GM20431 (cell line): ENCODE measurements around the gene KLHL40.

Experiments
- in situ Hi-C: fragments of 300-500 bp; cut with MseI, MboI; formaldehyde crosslinking; loops from one replicate; pipeline ENCODE4 v1.15.0; 2020; ENCODE audit warnings: low sequenced_read_pairs; ENCODE audit not compliant: unreplicated experiment

Gene KLHL40

DNA sequence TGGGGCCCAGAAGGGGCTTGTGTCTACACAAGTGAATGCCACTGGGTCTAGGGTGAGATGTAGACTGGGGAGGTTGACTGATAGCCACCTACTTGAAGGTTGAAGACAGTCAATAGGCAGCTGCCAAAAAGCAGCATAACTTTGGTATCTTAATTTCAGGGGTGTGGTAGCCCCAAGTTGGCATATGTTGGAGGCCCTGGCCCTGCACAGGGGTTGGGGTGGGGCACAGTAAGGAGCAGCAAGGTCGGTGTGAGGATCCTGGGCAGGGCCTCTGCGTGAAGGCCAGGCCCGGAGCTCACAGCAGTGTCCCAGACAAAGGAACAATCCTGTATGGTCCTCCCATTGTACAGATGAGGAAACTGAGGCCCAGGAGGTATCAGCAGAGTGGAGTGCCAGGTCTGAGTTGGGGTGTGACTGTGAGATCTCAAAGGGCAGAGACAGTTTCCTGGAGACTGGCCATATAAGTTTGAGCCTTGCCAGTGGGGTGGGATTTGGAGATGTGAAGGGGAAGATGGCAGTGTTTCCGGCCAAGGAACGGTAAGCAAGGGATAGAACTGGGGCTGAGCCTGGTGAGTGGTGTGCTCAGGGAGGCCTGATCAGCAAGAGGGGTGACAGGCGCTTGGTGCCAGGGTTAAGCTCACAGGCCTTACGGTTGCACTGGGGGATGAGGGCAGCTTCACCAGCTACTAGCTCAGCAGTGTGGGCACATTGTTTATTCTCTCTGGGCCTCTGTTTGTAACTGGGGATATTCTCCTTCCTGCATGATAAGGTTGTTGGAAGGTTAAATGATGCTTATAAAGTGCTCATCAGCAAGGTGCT is 1.7 kb downstream of the KLHL40 start:
- in situ Hi-C loops: no loop called here

DNA sequence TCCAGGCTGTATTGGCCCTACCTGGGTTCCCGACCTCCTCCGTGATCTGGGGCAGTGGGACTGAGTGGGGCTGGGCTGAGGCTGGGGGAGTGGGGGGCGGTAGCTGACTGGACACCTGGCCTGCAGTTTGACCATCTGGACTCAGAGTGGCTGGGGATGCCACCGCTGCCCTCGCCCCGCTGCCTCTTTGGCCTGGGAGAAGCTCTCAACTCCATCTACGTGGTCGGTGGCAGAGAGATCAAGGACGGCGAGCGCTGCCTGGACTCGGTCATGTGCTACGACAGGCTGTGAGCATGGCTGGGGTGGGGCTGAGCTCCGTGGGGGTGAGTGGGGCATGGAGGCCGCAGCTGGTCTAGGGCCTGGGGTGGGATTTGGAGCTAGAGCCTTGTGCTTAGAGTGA is 2.7 kb downstream of the KLHL40 start:
- in situ Hi-C loops: no loop called here

DNA sequence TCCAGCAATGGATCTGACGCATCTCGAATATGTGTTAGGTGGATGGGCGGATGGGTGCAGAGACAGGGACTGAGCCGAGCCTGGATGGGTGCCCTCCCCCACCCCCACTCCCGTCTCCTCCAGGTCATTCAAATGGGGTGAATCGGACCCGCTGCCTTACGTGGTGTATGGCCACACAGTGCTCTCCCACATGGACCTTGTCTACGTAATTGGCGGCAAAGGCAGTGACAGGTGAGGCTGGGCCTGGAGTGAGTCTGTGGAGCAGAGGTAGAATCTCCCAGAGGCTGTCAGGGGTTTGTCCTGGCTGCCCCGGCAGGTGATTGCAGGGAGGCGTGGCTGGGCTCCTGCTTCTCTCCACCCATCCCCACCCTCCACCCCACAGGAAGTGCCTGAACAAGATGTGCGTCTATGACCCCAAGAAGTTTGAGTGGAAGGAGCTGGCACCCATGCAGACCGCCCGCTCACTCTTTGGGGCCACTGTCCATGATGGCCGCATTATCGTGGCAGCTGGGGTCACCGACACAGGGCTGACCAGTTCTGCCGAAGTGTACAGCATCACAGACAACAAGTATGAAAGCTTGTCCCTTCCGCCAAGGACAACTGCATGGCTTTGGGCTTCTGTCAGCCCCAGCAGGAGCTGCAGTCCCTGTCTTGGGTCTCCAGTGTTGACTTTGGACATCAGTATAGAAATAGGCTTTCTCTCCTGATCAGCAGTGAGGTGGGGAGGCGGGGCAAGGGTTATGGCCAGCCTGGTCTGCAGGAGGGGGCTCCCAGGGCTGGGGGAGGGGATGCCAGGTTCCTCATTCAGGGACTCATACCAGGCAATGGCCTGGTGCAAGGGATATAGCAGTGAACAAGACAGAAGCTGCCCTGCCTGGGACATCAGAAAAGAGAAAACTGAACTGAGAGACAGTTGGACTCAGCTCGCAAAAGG is 3.4 kb downstream of the KLHL40 start:
- in situ Hi-C loops: no loop called here

DNA sequence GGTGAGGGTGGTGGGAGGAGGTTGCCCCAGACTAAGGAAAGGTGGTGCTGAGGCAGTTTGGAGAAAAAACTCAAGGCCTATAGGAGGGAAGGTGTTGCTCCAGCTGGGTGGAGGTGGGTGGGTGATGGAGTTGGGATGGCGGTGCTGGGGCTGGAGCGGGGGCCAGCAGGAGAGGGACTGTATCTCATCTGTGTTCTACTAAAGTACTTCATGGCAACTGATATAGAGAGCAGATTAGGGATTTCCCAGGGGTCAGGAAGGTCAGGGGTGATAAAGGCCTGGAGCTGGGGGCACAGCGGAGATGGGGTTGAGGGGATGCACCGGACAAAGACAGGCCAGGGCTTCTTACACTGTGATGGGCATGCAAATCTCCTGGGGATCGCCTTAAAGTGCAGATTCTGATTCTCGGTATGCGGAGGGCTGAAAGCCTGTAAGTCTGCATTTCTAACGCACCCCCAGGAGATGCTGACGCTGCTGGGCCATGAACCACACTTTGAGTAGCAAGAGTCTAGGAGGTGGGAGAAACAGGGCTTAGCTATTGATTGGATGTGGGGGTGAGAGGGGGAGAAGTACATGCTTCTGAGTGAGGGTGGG is 4.2 kb downstream of the KLHL40 start:
- in situ Hi-C loops: no loop called here

DNA sequence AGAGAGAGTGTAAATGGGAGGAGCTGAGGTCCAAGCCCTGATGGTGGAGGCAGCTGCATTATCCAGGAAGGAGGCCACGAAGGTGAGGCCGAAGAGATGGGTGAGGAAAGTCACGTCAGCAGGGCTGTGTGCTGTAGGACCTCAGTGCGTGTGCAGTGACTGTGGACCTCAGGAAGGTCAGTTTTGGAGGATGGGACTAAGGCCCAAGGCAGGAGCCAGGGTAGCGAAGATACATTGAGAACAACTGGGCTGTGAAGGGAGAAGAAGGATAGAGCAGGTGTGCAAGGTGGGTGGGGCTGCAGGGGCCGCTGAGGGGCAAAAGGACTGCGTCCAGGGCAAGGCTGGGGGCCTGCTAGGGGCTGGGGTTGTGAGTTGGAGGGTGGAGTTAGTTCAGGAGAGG is 4.9 kb downstream of the KLHL40 start:
- in situ Hi-C loops: no loop called here

DNA sequence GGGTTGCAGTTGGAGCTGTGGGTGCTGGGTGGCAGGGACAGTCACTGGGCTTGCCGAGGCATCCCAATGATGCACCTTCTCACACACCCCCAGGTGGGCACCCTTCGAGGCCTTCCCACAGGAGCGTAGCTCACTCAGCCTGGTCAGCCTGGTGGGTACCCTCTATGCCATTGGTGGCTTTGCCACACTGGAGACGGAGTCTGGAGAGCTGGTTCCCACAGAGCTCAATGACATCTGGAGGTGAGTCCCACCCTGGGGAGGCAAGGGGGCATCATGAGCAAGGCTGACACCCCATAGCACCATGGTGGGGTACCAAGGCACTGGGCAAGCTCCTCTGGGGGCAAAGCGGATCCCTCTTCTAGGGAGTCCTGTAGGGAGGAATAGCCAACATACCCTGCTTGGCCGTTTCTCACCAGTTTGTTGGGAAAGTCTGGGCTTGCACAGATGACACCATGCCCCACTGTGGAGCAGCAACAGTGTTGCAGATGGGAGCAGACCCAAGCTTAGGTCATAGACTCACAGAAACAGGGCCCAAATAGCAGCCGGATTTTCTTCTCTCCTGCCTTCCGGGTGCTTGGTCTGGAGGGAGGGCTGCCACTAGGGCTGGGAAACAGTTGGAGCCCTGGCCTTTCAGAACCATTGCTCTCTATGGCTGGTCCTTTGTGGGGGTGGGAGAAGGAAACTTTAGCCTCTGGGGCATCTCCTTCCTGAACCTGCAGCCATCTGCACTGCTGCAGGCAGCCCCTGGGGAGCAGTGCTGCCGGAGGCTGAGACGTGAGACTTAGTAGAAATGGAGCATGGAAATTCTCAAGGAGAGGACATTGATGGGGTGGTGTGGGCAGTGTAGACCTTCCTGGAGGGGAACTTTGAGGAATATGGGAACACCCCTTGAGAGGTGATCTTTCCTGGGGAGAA is 5.7 kb downstream of the KLHL40 start:
- in situ Hi-C loops: no loop called here

DNA sequence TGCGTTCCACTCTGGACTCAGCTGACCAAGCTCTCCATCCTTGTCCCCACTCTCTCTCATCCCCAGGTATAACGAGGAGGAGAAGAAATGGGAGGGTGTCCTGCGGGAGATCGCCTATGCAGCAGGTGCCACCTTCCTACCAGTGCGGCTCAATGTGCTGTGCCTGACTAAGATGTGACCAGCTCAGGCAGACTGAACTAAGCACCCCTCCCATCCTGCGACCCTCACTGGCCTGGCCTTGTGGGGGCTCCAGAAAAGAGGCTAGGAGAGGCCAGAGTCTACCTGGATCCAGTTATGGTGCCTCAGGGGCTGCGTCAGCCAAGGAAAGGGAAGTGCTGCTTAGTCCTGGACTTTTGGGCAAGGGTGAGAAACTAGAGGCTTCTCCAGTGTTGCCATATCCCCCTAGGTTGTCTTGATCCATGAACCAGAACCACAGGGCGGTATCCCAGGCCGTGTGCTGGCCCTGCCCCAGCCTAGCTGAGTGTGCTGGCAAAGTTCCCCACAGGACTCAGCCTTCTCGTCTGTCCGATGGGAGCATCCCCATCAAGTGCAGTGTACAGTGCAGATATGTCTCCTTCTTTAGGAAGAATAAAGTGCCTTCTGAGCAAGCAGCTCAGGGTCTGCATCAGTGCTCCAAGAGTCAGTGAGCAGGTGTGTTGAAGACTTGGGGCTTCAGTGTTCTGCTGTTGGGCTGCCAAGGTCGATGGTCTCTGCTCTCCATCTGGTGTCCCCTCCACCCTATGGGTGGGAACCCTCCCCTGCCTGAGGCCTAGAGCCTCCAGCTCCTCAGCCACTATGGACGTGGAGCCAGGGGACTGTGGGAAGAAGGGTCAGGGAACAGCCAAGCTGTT is 6.7 kb downstream of the KLHL40 start:
- in situ Hi-C loops: no loop called here

DNA sequence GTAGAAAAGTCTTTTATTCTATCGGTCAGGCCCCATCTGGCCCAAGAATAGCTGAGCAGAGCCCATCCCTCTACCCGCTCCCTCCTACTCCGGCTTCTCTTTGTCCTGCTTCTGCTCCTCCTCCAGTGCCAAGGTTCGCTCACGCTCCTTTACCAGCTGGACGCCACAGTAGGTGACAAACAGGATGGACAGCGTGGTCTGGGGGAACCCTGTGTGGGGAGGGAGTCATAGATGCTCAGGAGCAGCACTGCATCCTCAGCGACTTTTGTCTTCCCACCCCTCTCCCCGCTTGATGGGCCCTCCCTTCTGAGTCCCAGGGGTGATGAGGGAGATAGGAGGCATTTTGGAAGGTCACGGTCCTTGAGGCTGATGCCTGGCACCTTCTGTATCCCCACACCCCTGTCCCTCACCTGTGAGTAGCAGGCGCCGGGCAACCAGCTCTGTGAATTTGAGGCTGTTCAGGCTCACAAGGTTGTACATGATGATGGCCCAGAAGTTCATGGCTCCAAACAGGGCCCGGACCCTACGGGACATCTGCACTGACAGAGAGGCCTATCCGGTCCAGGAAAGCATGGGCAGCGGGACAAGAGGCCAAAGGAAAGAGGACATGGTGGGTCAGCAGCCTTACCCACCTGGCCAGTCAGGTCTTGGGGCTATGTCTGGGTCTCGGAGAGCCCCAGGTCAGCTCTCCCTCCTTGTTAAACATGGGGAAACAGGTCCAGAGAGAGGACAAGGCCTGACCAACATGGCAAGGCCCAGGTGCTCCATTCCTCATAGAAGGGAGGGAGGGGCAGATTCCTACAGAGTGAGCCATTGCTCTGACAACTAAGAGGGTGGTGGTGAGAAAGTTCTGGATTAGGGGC is 7.6 kb downstream of the KLHL40 start:
- in situ Hi-C loops: no loop called here

DNA sequence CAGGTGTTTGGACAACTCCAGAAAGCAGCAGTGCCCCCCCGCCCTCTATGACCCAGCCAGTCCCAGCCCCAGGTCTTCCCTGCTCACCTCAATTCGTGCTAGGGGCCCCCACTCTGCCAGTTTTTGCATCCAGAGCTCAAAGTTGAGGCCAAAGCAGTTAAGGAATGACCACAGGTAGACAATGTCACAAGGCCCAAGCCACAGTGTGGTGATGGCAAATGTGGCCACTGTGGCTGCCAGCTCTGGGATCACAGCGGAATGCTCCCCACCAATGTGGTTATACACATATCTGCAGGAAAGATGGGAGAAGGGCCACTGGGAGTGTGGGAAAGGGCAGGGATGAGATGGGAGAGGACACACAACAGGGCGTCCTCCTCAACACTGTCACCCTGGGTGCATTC is 8.2 kb downstream of the KLHL40 start:
- in situ Hi-C loops: no loop called here

DNA sequence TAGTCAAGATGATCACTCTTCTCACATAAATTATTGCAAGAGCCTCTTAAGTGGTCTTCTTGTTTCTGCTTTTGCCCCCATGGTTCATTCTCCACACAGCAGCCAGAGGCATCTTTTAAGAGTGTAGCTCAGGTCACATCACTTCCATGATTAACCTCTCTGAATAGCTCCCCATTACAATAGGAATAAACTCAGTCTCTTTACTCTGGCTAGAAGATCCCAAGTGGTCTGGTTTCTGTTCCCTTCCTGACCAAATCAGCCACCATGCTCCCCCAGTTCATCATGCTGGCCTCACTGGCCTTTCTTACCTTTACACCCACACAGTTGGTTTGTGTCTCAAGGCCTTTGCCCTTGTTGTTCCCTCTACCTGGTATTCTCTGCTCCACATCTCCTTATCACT is 9.0 kb downstream of the KLHL40 start:
- in situ Hi-C loops: no loop called here

DNA sequence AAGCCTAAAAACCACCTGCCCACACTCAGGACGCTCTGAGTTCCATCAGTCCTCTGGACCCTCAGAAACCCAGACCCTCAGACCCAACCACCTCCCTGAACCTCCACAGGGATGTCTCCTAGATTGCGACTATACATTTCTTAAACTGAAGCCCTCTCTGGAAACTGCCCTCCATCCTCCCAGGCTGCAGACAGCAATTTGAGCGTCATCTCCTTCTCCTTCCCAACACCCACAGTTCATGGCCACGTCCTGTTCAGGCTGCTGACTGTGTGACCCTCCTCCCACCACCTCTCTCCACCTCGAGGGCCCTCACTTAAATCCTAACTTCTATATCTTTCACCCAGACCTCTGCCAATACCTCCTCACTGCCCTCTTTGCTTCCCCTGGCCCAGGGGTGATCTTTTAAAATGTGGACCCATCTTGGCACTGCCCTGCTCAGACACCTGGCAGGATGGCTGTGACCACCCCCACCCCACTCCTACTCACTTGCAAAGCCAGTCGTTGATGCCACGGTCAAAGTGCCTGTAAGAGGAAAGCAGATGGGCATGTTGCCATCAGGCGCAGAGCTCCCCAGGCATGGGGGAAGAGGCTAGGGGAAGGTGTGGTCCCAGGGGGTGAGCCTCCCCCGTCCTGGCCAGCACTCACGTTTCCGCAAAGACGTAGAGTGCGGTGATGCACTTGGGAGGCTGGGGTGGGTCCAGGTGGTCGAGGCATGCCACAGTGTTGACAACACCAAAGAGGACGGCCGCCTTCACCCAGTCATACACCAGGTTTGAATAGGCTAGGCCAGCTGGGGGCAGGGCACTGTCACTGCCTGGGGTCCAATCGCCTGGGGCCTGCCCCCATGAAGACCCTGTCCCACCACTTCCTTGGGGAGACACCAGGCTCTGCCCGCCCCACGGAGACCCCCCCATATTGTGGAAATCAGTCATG is 11.3 kb downstream of the KLHL40 start:
- in situ Hi-C loops: no loop called here

DNA sequence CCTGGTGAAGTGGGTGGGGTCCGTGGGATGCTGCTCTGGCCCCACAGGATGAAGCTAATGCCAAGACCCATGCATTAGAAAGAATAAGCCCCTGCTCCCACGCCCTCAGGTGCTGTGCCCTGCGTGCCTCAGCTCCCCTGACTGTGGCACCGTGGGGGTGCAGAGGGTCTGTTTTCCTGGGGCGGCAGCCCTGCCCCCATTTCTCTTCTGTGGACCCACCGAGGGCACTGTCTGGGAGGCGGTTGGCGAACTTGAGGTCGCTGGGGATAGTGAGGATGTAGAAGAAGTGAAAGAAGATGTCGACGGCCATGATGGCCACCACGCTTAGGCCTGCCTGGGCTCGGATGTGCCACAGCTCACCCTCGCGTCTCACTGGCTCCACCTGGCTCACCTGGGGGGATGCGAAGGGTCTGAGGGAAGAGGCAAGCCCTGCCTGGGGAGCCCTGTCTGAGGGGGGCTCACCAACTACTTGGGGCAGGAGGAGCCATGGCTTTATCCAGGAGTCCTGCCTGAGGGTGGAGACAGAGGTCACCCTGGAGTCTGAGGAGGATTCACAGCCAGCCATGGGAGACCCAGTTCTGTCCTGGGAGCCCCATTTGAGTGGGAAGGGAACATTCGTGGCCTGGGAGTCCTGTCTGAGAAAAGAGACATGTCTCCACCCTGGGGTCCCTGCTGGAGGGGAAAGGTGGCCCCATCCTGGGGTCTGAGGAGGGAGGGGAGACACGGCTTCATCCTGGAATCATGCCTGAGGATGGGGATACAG is 12.1 kb downstream of the KLHL40 start:
- in situ Hi-C loops: no loop called here

DNA sequence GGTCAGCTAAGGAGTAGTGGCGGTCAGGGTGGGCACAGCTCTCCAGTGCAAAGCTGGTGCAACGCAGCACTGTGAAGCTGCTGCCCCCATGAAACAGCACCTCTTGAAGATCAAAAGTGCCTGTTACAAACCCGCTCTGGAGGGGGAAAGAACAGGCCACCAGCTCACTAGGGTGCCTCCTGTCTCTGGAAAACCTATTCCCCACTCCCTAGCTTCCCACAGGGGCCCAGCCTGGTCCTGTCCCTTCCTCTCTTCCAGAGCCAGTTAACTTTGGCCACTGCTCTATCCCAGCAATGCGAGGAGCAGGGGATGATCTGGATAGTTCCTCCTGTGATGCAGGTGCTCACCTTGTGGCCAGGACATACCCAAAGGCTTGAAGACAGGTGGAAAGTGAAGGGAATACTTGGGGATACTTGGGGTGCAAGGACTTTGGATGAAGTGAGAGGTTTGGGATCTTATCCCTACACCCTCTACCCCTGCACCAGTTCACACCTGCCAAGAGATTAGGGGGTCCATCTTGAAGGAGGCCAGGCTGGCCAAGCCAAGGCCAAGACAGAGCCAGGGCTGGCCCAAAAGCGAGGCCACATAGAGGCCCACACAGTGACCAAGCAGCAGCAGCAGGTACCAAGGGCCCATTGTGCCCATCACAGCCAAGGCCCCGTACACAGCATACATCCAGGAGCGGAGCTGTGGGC is 13.0 kb downstream of the KLHL40 start:
- in situ Hi-C loops: no loop called here

DNA sequence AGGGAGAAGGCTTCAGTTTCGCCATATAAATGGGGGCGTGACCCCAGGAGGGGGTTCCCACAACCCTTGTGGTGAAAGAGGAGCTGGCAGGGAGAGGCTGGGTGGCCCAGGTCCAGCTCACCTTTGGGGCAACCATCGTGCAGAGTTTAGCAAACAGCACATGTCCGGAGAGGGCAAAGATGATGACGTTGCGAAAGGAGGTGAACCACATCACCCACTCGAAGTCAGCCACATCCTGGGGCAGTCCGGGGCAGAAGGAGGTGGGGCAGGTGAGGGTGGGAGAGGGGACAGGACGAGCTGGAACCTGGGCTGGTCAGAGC is 13.5 kb downstream of the KLHL40 start:
- in situ Hi-C loops: no loop called here

DNA sequence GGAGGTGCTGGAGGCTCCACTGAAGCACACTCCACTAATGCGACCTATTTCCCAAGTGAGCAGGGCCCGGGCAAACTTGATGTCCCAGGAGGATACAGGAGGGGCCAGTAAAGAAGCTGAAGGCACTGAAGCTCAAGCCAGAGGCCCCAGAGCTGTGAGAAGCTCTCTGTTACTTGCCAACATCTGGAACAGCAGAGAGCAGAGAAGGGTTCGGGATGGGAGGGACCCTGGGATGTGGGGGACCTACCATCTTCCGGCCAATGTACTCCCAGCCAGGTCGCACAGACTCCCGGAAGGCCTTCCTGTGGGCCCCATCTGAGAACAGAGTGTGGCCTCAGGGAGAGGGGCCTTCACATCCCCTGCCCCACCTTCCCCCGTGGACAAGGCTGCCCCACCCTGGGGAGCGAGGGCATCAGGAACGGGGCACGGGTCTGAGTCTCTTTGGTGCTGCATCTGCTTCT is 14.2 kb downstream of the KLHL40 start:
- in situ Hi-C loops: no loop called here
